Body of pancreas (tissue), 4 donors: ENCODE results near the gene HSPA13.

ENCODE experiments used
- CTCF ChIP-seq, 7 experiments: fragments of 450-650 bp in 4 of 7; fragments of 200-600 bp in 3 of 7; sonication (generic) in 3 of 7; IDR thresholded peaks; one replicate each; pipeline ENCODE4 v1.5.1; 2016 to 2019; ENCODE audit warnings: antibody characterized with exemption in 7 of 7
- POLR2A ChIP-seq, 3 donors: fragments of 450-650 bp; IDR thresholded peaks; one replicate each; pipeline ENCODE4 v1.6.1; 2016; ENCODE audit warnings: antibody characterized with exemption in 3 of 3, mild to moderate bottlenecking in 2 of 3

- TF ChIP-seq CTCF (IDR thresholded peaks at IDR 0.05) (no peak), POLR2A (IDR thresholded peaks at IDR 0.05) (no peak)
These were observed 36.0 kb upstream of the HSPA13 start for GRCh38 chr21:14418920-14419319.
